Activated CD8-positive, alpha-beta memory T cell treated with anti-CD3 and anti-CD28 coated beads for 24 hours (primary cell): ENCODE results near the gene TMPRSS2.

ENCODE experiments used
- DNase-seq: peaks from one replicate; pipeline ENCODE4 v3.0.0-alpha.2; 2020

TMPRSS2 gene

DNA sequence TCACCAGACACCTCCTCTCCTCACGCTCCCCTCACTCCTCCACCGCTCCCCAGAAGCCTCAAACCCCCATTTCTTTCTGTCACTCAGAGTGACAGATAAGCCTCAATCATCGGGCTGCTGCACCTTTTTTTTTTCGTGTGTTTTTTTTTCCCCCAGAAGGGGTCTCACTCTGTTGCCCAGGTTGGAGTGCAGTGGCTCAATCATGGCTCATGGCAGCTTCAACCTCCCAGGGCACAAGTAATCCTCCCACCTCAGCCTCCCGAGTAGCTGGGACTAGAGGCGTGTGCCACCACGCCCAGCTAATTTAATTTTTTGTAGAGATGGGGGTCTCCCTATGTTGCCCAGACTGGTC lies 1.2 kb upstream of the TMPRSS2 start:
- DNase-seq, result no peak

DNA sequence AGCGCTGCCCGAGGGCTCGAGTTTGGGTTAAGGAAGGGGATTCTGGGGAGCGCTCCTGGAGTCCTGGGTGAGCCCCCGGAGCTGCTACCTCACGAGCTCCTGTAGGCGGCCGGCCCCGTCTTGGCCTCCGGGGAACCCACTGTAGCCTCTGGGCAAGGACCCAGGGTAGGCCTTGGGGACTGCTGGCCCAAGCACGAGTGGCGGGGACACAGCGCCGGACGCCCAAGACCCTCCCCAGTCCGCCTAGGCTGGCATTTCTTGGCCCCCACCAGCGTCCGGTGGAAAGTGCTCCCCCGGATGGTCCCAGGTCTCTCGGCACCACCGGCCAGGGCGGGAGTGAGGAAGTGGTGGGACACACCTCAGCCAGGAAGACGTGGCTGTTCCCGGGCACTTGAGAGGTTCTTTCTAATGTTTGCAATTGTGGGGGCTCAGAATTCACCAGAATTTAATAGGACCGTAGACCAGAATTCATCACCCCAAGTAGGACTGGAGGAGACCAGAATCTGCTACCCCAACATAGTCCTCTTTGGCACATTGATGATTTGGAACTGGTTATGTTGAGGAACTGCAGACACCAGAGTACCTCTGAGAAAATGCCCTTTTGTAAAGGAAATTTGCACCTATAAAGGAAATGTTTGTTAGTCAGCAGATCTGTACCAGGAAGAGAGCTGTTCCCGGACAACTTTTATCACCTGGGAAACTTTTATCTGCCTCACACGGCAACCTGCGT lies 622 bp upstream of the TMPRSS2 start:
- no peak for DNase-seq

DNA sequence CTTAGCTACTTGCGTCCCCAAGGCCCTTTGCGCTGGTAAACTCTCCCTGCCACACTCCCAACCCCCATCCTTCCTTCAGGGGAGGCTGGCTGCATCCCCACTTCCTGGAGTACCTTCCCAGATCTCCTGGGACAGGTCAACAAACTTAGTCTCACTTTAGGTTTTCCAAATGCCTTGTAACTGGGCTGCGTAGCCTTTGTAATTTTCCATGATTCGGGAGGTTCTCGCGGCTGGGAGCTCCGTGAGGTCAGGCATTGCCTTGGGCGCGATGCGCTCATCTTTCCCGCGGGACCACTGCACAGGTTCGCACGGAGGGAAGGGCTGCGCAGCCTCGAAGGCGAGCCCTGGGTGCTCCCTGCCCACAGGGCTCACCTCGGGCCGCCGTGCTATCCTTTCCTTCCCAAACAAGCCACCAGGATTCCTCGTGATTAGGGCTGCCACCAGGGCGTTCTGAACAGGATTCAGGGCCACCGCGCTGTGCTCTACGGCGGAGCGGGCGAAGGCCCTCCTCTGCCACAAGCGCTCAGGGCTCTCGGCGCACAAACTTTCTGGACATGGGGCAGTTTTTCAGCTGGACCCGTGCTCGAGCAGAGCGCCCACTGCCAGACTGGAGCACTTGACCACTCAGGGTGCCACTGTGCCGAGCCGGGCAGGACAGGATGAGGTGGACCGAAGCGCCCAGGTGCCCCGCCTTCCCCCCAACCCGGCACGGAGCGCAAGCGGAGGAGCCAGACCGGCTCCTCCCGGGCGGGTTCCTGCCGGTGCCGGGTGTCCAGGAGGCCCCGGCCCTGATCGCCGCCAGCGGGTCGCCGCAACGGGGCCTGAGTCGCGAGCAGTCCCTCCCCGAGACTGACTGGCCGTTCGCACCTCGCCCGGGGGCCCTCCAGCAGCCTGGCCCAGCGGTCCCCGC lies 1.1 kb downstream of the TMPRSS2 start:
- no peak for DNase-seq

DNA sequence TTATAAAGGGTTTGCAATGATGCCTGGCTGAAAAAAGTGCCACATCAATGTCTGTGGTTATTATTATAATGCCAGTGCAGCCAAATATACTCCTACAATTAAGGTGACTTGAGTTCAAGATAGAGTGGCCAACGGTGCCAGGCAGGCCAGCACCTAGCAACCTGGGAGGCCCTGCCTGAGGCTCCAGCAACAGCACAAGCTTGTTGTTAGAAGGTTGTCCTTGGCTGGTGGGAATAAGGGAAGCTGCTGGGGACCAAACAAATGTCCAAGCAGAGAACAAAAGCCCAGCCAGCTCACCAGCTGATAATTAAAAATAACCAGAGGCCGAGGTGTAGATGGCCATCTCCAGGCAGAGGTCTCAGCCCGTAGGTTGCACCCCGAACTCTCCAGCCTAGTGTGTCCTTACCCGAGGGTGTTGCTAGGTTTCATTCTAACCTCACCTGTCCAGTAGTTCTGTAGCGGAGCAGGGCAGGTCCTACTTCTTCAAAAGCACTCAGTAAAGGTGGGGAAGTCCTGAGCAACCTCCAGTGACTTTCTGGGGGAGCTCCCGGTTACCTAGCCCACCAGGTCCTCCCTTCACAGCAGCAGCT lies 1.9 kb downstream of the TMPRSS2 start:
- DNase-seq, result no peak

DNA sequence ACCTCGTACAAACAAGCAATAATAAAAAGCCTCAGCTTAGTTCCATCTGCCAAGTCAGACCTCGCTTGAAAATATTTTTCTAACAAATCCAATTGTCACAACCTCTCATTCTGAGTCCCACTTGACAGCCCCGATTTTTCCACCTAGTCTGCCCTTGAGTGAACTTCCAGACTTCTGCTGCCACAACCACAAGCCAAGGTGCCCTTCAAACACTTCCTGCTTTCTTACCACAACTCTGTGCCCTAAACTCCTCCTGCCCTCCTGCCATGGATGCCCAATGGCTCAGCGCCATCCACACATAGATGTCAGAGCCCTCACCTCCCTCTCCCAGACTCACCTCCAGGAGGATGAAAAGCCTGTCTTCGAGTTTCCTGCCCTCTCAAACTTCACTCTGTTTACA lies 3.9 kb downstream of the TMPRSS2 start:
- no peak for DNase-seq

DNA sequence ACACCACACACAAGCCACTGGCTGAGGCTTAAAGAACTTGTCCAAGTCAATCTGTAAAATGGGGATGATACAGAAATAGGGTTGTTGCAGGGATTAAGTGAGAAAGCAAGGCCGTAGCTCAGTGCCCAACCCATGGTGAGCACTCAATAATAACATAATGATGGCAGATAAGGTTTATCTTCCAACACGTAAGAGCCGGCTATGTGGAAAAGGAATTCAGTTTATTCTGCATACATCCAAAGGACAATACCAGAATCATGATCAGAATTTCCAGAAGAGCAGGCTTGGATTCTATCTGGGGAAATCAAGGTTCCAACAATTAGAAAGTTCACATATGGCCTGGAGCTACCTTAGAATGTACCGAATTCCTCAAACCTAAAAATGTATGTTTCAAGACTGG lies 4.6 kb downstream of the TMPRSS2 start:
- DNase-seq, result no peak

DNA sequence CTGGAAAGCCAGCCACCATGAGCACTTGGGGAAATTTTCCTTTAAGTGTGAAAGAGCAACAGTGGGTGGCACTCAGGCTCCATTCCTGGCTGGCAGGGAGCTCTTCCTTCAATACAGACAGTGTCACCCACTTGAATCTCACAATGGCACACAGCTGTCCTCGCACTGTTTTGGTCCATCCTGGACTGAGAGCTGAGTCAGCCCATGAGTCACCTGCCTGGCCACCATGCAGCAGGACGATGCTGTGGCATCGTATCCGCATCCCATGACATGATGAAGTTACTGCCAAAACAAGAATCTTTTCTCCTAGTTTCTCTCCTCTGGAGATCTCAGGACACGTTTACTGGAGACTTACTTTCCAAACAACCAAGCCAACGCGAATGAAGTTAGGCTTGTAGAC lies 6.0 kb downstream of the TMPRSS2 start:
- DNase-seq, result no peak

DNA sequence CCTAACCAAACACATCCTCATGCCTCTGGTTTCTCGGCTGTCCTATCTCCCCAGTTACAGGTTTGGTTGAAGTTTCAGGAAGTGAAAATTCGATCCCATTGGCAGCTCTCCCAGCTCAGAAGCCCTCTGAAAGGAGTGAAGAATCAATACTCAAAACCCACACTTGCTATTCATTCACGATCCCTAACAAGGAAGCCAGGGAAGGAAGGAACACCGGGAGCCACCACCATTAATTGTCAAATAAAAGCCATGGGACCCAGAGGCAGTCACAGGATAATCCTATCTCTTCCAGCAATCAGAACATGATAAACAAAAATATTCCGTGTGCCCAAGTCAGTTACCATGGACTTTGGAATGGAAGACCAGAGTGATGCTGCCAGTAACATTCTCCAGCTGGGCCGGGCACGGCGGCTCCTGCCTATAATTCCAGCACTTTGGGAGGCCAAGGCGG lies 7.0 kb downstream of the TMPRSS2 start:
- no peak for DNase-seq

DNA sequence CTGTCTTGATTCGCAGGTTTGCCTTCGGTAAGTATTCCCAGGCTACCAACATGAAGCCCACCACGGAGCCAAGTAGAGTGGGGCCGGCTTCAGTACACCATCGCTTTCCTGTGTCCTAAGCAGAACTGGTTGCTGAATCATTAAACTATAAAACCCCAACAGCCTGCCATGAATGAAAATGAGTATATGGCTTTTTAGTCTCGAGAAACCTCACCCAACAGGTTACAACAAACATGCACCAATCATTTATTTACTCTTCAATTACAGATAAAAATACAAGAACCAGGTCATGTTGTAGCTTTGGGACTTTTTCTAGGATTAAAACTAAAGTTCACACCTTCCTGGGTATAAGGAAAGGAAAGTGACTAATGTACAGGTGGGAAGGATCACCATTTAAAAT lies 7.6 kb downstream of the TMPRSS2 start:
- no peak for DNase-seq

DNA sequence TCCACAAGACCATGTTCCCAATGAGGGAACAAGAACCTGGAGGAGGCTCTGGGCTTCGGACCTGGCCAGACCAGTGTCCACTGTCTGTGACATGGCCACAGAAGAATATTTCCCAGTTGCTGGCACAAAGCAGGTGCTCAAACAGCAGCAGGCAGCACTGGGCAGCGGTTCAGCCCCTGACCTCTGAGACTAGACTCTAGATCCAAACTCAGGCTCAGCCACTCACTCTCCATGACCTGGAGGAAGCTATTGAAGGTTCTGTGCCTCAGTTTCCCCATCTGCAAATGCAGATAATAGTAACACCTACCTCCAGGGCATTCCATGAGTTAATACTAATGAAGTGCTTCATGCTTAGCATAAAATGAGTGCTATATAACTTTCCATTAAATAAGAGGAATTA lies 8.0 kb downstream of the TMPRSS2 start:
- no peak for DNase-seq

DNA sequence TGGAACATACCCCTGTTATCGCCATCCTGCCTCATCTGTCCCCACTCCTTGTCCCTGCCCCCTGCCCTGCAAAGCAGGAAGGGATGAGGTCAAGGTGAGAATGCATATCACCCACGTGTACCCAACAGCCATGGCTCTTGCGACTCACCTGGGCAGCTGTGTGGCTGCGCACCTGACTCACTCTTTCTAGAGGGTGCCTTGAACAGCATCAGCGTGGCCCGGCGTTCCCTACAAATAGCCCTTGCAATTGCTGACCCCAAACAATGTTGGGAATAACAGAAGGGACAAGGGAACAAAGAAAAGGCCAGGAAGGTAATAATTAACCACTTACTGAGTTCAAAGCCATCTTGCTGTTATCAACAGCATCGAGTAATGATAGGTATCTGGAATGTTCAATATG lies 10.2 kb downstream of the TMPRSS2 start:
- no peak for DNase-seq

DNA sequence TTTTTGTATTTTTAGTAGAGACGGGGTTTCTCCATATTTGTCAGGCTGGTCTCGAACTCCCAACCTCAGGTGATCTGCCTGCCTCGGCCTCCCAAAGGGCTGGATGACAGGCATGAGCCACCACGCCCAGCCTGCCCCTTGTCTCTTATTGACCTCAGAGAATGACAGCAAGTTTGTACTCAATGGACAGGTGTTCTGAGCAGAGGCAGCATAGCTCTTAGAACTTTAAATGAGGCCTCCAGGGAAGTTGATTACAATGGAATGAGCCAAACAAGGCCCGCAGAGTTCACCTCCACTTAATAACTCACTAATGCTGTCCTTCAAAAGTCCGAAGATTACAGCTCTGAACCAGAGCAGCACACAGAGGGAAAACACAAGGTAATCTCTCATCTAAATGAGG lies 10.9 kb downstream of the TMPRSS2 start:
- DNase-seq, result no peak

DNA sequence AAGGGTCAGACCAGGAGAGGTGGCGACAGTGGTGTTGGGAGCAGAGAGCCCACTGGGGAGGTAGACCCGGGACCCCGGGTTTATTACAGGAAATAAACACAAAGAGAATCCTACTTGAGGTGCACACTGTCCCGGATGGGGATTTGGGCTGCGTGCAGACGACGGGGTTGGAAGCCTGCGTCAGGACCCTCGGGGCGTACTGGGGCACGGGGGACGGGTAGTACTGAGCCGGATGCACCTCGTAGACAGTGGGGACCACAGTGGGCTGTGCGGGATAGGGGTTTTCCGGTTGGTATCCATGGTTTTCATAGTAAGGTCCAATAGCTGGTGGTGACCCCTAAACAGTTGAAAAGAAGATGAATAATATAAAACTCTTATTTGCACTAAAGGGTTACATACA lies 13.7 kb downstream of the TMPRSS2 start:
- no peak for DNase-seq

DNA sequence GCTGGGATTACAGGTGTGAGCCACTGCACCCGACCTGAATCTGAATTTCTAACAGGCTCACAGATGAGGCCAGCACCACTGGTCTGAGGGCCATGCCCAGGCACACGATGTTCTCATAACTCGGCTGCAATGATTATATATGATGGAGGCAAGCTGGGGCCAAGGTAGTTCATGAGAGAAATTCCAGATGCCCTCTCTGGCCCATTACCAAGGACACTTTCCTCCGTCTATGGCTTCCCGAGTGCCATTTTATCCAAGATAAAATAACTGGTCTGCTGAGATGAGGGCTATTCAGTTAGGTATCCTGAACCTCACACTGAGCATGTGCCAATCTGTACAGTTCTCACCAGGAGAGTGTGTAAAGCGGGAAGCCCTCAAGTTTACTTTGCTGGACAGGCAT lies 16.5 kb downstream of the TMPRSS2 start:
- DNase-seq, result no peak

DNA sequence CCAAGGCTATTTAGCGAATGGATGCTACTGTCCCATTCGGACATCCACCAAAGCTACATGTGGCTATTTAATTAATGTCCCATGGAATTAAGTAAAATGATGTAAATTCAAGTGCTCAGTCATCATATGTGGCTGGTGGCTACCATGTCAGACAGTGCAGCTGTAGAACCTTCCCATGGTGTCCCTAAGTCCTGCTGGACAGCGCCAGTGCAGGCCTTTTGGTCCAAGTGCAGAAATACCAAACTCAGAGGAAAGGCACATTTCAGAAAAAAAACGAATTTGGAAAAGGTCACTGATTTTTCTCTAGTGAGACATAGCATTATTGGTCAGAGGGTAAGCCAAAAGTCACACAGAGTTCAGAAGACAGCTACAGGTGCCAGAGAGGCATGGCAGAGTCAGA lies 17.6 kb downstream of the TMPRSS2 start:
- no peak for DNase-seq

DNA sequence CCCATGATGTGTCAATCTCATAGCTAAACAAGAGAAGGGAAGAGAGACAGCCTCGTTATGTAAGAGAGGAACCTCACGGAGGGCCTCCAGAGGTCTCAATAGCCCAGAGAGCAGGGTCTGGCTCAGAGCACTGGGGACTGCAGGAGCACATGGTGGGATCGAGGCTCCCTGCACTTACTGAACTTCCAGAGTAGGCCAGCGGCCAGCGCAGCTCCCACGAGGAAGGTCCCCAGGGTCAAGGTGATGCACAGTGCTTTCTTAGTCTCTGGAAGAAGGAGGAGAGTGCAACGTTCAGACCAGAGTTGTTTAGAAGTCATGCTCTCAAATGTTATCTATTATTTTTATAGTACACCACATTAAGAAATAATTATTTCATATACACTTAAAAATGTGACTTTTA lies 18.6 kb downstream of the TMPRSS2 start:
- no peak for DNase-seq

DNA sequence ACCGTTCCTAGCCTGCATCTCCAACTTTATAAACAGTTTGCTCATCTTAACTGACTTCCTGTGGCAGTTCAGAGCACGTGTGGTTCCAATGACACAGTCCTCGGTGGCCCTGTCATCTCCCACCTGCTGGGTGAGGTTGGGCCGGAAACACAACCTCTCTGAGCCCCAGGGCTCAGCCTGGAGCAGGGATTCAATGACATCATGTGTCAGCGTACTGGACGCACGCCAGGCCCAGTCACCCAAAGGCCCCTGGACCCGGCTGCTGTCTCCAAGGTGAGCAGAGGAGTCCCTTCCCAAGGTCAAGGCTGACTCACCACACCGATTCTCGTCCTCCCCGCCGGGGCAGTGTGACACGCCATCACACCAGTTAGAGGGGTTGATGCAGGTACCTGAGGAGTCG lies 19.9 kb downstream of the TMPRSS2 start:
- no peak for DNase-seq

DNA sequence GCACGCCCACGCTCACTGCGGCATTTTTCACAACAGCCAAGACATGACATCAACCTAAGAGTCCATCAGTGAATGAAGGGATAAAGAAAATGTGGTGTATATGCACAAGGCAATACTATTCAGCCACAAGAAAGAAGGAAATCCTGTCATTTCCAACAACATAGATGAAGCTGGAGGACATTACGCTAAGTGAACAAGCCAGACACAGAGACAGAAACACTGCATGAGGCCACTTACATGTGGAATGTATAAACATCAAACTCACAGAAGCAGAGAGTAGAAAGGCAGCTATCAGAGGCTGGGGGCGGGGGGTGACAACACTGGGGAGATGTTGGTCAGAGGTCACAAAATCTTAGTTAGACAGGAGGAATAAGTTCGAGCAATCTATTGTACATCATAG lies 20.9 kb downstream of the TMPRSS2 start:
- DNase-seq, result no peak

DNA sequence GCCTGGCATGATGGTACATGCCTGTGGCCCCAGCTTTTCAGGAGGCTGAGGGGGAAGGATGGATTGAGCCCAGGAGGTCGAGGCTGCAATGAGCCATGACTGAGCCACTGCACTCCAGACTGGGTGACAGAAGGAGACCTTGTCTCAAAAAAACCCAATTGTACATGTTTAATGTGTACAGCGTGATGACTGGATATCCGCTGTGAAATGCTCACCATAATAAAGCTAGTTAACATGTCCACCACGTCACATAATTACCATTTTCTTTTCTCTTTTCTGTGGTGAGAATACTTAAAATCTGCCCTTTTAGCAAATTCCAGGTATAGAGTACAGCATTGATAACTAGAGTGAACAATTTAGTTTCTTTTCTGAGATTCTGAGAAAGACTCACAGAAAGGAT lies 24.0 kb downstream of the TMPRSS2 start:
- DNase-seq, result no peak

DNA sequence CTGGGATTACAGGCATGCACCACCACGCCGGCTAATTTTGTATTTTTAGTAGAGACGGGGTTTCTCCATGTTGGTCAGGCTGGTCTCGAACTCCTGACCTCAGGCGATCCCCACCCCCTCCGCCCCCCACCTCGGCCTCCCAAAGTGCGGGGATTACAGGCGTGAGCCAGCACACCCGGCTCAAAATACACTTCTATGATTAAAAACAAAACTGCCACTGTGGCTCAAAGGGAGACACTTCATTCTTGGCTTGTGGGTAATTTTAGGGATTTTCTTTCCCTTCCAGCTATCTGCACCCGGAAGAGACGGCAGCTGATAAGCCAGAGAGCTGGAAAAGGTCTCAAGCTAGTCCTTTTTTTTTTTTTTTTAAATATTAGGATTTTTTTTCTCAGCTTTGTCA lies 24.5 kb downstream of the TMPRSS2 start:
- no peak for DNase-seq

DNA sequence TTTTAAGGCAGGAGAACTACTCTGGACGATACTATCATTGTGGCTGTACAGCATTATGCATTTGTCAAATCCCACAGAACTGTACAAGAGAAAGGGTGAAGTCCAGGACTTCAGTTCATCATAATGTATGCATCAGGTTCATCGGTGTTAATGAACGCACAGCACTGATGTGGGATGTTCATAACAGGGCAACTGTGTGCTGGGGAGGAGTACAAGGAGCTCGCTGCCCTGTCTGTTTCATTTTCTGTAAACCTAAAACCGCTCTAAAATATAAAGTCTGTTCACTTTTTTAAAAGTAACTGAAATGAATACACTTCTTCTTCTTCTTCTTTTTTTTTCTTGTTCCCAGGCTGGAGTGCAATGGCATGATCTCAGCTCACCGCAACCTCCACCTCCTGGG lies 25.0 kb downstream of the TMPRSS2 start:
- DNase-seq, result no peak

DNA sequence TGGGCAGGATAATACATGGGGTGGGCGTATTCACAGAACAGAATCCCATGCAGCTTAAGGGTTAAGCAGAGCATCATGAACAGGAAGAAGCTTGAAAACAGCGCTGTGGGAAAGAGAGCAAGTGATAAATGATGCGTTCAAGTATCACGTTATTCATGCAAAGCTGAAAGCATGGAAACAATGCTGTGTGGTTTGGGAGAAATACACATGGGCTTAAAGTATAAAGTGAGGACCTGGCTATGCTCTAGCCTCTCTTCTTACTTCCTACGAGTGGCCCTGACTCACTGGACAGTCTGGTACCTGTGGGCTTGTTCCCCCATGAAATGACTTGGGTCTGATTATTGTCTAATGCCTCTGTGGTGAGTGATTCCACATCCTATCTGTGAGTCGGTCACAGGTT lies 25.7 kb downstream of the TMPRSS2 start:
- no peak for DNase-seq

DNA sequence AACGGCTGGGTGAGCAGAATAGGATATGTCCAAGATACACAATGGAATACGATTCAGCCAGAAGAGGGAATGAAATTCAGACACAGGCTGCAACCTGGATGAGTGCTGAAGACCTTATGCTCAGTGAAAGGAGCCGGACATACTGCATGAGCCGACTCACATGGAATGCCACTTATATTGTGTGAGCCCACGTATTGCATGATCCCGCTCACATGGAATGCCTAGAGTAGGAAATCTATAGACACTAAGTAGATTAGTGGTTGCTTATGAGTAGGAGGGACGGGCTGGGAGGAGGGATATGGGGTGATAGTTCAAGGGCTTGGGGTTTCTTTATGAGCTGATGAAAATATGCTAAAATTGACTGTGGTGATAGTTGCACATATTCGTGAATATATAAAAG lies 26.8 kb downstream of the TMPRSS2 start:
- no peak for DNase-seq

DNA sequence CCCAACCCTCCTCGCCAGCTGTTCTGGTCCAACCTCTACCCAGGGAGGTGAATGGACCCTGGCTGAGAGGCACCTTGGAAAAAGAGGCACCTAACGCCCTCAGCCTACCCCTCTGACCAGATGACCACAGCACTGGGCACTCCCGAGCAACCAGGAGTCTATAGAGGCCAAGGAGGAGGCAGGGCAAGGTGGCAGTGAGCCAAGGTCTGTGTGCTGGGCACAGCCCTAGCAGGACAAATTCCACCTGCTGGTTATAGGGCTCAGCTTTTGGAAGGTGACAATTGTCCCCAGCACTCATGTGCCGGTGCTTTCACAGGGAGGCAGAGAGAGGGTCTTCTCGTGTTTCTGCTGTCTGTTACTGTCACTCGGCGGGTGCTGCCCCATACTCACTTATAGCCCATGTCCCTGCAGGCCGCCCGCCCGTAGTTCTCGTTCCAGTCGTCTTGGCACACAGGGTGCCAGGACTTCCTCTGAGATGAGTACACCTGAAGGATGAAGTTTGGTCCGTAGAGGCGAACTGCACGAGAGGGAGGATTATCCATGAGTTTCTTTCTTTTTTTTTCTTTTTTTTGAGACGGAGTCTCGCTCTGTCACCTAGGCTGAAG lies 27.8 kb downstream of the TMPRSS2 start:
- DNase-seq, result no peak
